IMR-90 (cell line): ENCODE measurements around the gene HPSE. TPM values are rescaled to one million over a fixed set of nuclear protein-coding genes. Genes with fewer than 3 reads are reported as not detected.

Experiments used
- ATAC-seq: fragments of 200-7000 bp; cut with Tn5 transposase; 2 replicates; pipeline ENCODE4 v1.9.1; 2020; ENCODE audit warnings: low read depth, mild to moderate bottlenecking, moderate library complexity
- BruUV-seq: library from RNA; stranded (reverse); fragments of 400-500 nt; replicated peaks from 2 replicates; lab custom pipeline; 2021; lab: Mats Ljungman, UMichigan
- CTCF ChIA-PET: fragments of 300-600 bp; formaldehyde crosslinking; extraction: SDS; loops from one replicate; lab custom pipeline; 2021; ENCODE audit warnings: antibody characterized with exemption; lab: Yijun Ruan, JAX
- POLR2A ChIA-PET: fragments of 300-600 bp; sonication (Branson Sonifier 250); formaldehyde crosslinking; loops from one replicate; lab custom pipeline; 2022; ENCODE audit warnings: antibody characterized with exemption; ENCODE audit not compliant: unreplicated experiment; lab: Charles Lee
- DNase-seq: peaks from one replicate; pipeline ENCODE4 v3.0.0; 2013
- H2AFZ ChIP-seq: replicated peaks from 2 replicates; pipeline ENCODE3; 2013; ENCODE audit warnings: low read length, mild to moderate bottlenecking; ENCODE audit not compliant: poor library complexity
- H2AK5ac ChIP-seq: 2 replicates; pipeline ENCODE4 v1.6.1; 2013; ENCODE audit warnings: low read depth, low read length, inconsistent platforms
- H2AK9ac ChIP-seq: replicated peaks from 2 replicates; pipeline ENCODE3; 2013; ENCODE audit warnings: mild to moderate bottlenecking, low read depth, low read length, moderate library complexity; ENCODE audit not compliant: poor library complexity
- H2BK120ac ChIP-seq: 2 replicates; pipeline ENCODE4 v1.6.1; 2013; ENCODE audit warnings: low read depth, low read length, inconsistent platforms
- H2BK15ac ChIP-seq: 3 replicates; pipeline ENCODE4 v1.6.1; 2013; ENCODE audit warnings: low read depth, low read length, inconsistent platforms
- H2BK20ac ChIP-seq: 2 replicates; pipeline ENCODE4 v1.6.1; 2013; ENCODE audit warnings: low read depth, mild to moderate bottlenecking, inconsistent platforms, low read length, moderate library complexity
- H2BK5ac ChIP-seq: 2 replicates; pipeline ENCODE4 v1.6.1; 2013; ENCODE audit warnings: mild to moderate bottlenecking, low read depth, low read length, inconsistent platforms; ENCODE audit not compliant: poor library complexity, severe bottlenecking
- H3K14ac ChIP-seq: replicated peaks from 2 replicates; pipeline ENCODE4 v1.6.1; 2013; ENCODE audit warnings: low read depth, low read length, inconsistent platforms
- H3K18ac ChIP-seq: 2 replicates; pipeline ENCODE4 v1.6.1; 2013; ENCODE audit warnings: low read depth, low read length, control low read depth
- H3K23ac ChIP-seq: 2 replicates; pipeline ENCODE4 v1.6.1; 2013; ENCODE audit warnings: low read depth, low read length, inconsistent platforms
- H3K27ac ChIP-seq: 2 replicates; pipeline ENCODE4 v1.5.1; 2013; ENCODE audit warnings: mild to moderate bottlenecking, control low read depth, low read length; ENCODE audit not compliant: insufficient read depth
- H3K27me3 ChIP-seq: 2 replicates; pipeline ENCODE4 v1.6.1; 2013; ENCODE audit warnings: low read length; ENCODE audit not compliant: control insufficient read depth, insufficient read depth
- H3K36me3 ChIP-seq: 2 replicates; pipeline ENCODE4 v1.6.1; 2013; ENCODE audit warnings: low read length, mixed read lengths; ENCODE audit not compliant: control insufficient read depth, insufficient read depth
- H3K4ac ChIP-seq: 2 replicates; pipeline ENCODE4 v1.6.1; 2013; ENCODE audit warnings: low read depth, low read length, inconsistent platforms
- H3K4me1 ChIP-seq: 2 replicates; pipeline ENCODE4 v1.6.1; 2013; ENCODE audit warnings: low read length, mixed read lengths; ENCODE audit not compliant: control insufficient read depth, insufficient read depth
- H3K4me2 ChIP-seq: 2 replicates; pipeline ENCODE4 v1.6.1; 2013; ENCODE audit warnings: low read depth, mild to moderate bottlenecking, control low read depth, low read length, moderate library complexity
- H3K4me3 ChIP-seq: 2 replicates; pipeline ENCODE4 v1.5.1; 2013; ENCODE audit warnings: low read depth, mild to moderate bottlenecking, control low read depth, low read length, moderate library complexity; ENCODE audit not compliant: insufficient read depth
- H3K56ac ChIP-seq: 2 replicates; pipeline ENCODE4 v1.6.1; 2013; ENCODE audit warnings: low read length, inconsistent platforms; ENCODE audit not compliant: insufficient read depth; ENCODE audit errors: extremely low read depth
- H3K79me1 ChIP-seq, 2 experiments: 2 replicates each; pipeline ENCODE4 v1.6.1; 2013; ENCODE audit warnings: low read length in 2 of 2, inconsistent platforms in 1 of 2, low read depth in 1 of 2
- H3K9ac ChIP-seq: 2 replicates; pipeline ENCODE4 v1.6.1; 2013; ENCODE audit warnings: low read depth, low read length, control low read depth
- H3K9me1 ChIP-seq: 2 replicates; pipeline ENCODE4 v1.6.1; 2013; ENCODE audit warnings: low read length, inconsistent platforms; ENCODE audit not compliant: insufficient read depth
- H3K9me3 ChIP-seq: 2 replicates; pipeline ENCODE4 v1.6.1; 2013; ENCODE audit warnings: low read length; ENCODE audit not compliant: control insufficient read depth, insufficient read depth
- H4K20me1 ChIP-seq: 2 replicates; pipeline ENCODE4 v1.6.1; 2013; ENCODE audit warnings: low read length, inconsistent platforms; ENCODE audit not compliant: insufficient read depth
- H4K5ac ChIP-seq: 2 replicates; pipeline ENCODE4 v1.6.1; 2013; ENCODE audit warnings: mild to moderate bottlenecking, low read depth, low read length, control low read depth
- H4K8ac ChIP-seq, 2 experiments: 2 replicates each; pipeline ENCODE4 v1.6.1; 2013; ENCODE audit warnings: low read depth in 2 of 2, low read length in 2 of 2, control low read depth in 1 of 2, inconsistent platforms in 1 of 2
- H4K91ac ChIP-seq: 2 replicates; pipeline ENCODE4 v1.6.1; 2013; ENCODE audit warnings: low read depth, low read length, inconsistent platforms; ENCODE audit not compliant: insufficient read depth
- BHLHE40 ChIP-seq: fragments of 150-350 bp; IDR thresholded peaks from 2 replicates; pipeline ENCODE4 v1.6.1; 2016; ENCODE audit warnings: mild to moderate bottlenecking, low read depth, low read length
- CEBPB ChIP-seq: IDR thresholded peaks from 2 replicates; pipeline ENCODE4 v1.6.1; 2012; ENCODE audit warnings: low read depth, low read length, improper control_type of control experiment
- FOS ChIP-seq: fragments of 150-350 bp; IDR thresholded peaks from 2 replicates; pipeline ENCODE4 v1.6.1; 2016; ENCODE audit warnings: low read depth, low read length
- MAZ ChIP-seq: IDR thresholded peaks from 2 replicates; pipeline ENCODE4 v1.6.1; 2012; ENCODE audit warnings: low read depth, mild to moderate bottlenecking, low read length, improper control_type of control experiment, moderate library complexity, borderline replicate concordance
- NFE2L2 ChIP-seq: fragments of 150-350 bp; IDR thresholded peaks from 2 replicates; pipeline ENCODE4 v1.6.1; 2016; ENCODE audit warnings: low read depth, mild to moderate bottlenecking, low read length
- POLR2A ChIP-seq: IDR thresholded peaks from 2 replicates; pipeline ENCODE4 v1.6.1; 2012; ENCODE audit warnings: mild to moderate bottlenecking, low read depth, low read length
- RAD21 ChIP-seq: IDR thresholded peaks from 2 replicates; pipeline ENCODE4 v1.6.1; 2012; ENCODE audit warnings: low read length, improper control_type of control experiment
- RCOR1 ChIP-seq: IDR thresholded peaks from 2 replicates; pipeline ENCODE4 v1.6.1; 2012; ENCODE audit warnings: mild to moderate bottlenecking, low read length, improper control_type of control experiment; ENCODE audit not compliant: insufficient replicate concordance
- RFX5 ChIP-seq: IDR thresholded peaks from 2 replicates; pipeline ENCODE4 v1.8.0; 2012; ENCODE audit warnings: low read depth, mild to moderate bottlenecking, low read length, moderate library complexity
- SMC3 ChIP-seq: fragments of 150-350 bp; IDR thresholded peaks from 2 replicates; pipeline ENCODE4 v1.6.1; 2016; ENCODE audit warnings: low read depth, mild to moderate bottlenecking, antibody characterized with exemption, low read length, moderate library complexity
- WGBS, 2 experiments: methylation state at CpG; one replicate each; pipeline versions ENCODE4 v1.1.5 to v1.1.7; 2013; ENCODE audit warnings: missing lambda C conversion rate in 2 of 2; ENCODE audit not compliant: insufficient read length in 1 of 2; ENCODE audit errors: extremely low coverage in 2 of 2; 5-methylcytosine and 5-hydroxymethylcytosine counted together
- dilution Hi-C: fragments of 300-500 bp; cut with HindIII; formaldehyde crosslinking; loops from one replicate; pipeline ENCODE4 v1.14.3; 2018; ENCODE audit warnings: low sequenced_read_pairs; ENCODE audit not compliant: unreplicated experiment
- in situ Hi-C: fragments of 300-500 bp; cut with MboI; formaldehyde crosslinking; loops from 3 replicates; pipeline ENCODE4 v1.14.3; 2019; ENCODE audit warnings: low sequenced_read_pairs, inconsistent platforms, mixed read lengths
- intact Hi-C: fragments of 100-400 bp; cut with micrococcal nuclease; formaldehyde crosslinking; loops from 2 replicates; pipeline ENCODE4 v1.10.0; 2022
- polyA plus RNA-seq, 3 experiments: library from polyadenylated mRNA; depleted of rRNA; stranded (reverse); fragments of >200 nt; gene quantifications; 2 replicates each; pipeline ENCODE4 v1.2.3, GENCODE V29; 2012; ENCODE audit warnings: low replicate concordance in 1 of 3
- total RNA-seq: library from RNA; depleted of rRNA; stranded (reverse); fragments of >200 nt; gene quantifications from 2 replicates; pipeline ENCODE4 v1.2.3, GENCODE V29; 2012
- TF ChIP-seq, protein P1 (sequence below): fragments of 150-350 bp; IDR thresholded peaks from 2 replicates; pipeline ENCODE4 v1.6.1; 2016; ENCODE audit warnings: low read depth, mild to moderate bottlenecking, low read length, moderate library complexity, borderline replicate concordance

Gene HPSE
- total and polyA plus RNA-seq, 2 of the 4 experiments (the other 2 are of a cell fraction), result under 0.01 to 0.09 TPM

DNA sequence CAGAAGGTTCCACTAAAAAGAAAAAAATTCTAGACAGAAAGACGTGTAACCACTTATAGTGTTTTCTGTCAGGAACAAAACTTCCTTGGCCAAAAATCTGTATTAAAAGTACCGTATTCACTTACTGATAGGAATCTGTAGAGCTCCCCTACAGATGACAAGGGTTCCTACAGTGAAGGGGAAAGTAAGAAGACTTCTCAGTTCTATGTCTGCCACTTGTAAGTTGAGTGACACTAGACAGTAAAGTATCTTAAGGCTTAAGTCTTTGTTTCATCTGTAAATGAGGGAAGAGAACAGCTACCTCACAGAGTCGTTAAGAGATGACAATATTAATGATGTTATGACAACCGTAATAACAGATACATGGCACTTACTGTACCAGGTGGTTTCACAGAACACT is 53.3 kb downstream of the HPSE start:
- TF ChIP-seq FOS, result no peak
- no peak for TF ChIP-seq POLR2A
- no peak for TF ChIP-seq MAZ
- no peak for TF ChIP-seq CEBPB
- no peak for TF ChIP-seq RCOR1
- TF ChIP-seq, protein P1, sequence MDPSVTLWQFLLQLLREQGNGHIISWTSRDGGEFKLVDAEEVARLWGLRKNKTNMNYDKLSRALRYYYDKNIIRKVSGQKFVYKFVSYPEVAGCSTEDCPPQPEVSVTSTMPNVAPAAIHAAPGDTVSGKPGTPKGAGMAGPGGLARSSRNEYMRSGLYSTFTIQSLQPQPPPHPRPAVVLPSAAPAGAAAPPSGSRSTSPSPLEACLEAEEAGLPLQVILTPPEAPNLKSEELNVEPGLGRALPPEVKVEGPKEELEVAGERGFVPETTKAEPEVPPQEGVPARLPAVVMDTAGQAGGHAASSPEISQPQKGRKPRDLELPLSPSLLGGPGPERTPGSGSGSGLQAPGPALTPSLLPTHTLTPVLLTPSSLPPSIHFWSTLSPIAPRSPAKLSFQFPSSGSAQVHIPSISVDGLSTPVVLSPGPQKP, result no peak
- no peak for TF ChIP-seq NFE2L2
- TF ChIP-seq RAD21, result no peak
- no peak for TF ChIP-seq BHLHE40
- TF ChIP-seq RFX5, result no peak
- TF ChIP-seq SMC3, result no peak
- Histone ChIP-seq H2BK120ac (no peak overlapping the region), H3K27me3 (no peaks in the 10 kb centered on the region), H4K20me1 (0 out of 2 replicates have a peak, but pooled peaks cover 3% of the 10 kb centered on the region), H2BK20ac (no peak overlapping the region), H2BK15ac (no peak overlapping the region), H3K56ac (no peak overlapping the region), H3K4me2 (no peak overlapping the region), H3K9me3 (no peaks in the 10 kb centered on the region), H3K23ac (no peak overlapping the region), H4K91ac (no peak overlapping the region), H2AK5ac (no peak overlapping the region), H3K9me1 (no peaks in the 10 kb centered on the region; the same call in 1 of the 2 replicates), H2AK9ac (no peak overlapping the region), H3K79me1 (peaks cover 5 to 16% of the 10 kb centered on the region in 2 experiments; a peak in 3 of 4 replicates), H2AFZ (no peak overlapping the region), H3K14ac (no peak overlapping the region), H3K4me3 (no peak overlapping the region), H3K4ac (no peak overlapping the region), H3K9ac (no peak overlapping the region), H4K5ac (no peak overlapping the region), H3K4me1 (no peaks in the 10 kb centered on the region), H2BK5ac (no peak overlapping the region), H4K8ac (no peak overlapping the region), H3K18ac (no peak overlapping the region), H3K27ac (no peak overlapping the region), H3K36me3 (0 out of 2 replicates have a peak, but pooled peaks cover 3% of the 10 kb centered on the region)
- no TSS peak for BruUV-seq
- ChIA-PET CTCF (interaction anchor here (0.7 to 1.7 kb wide), 8 partner anchors 12 to 271 kb away, joined by 3 to 5 read pairs (median 3); partner anchors contain the start of gene LIN54), POLR2A (no interaction called here)
- WGBS, 2 experiments, result no CpG with 5 or more reads among the region's 4 CpGs
- ATAC-seq, result no peak
- in situ Hi-C loops (loop anchor here (10.0 kb wide), 2 partner anchors 173 to 207 kb away; partner anchors contain the start of genes HELQ and MRPS18C), intact Hi-C loops (loop anchor here (1.0 to 10.0 kb wide), 2 partner anchors 268 to 427 kb away; no protein-coding TSS in a partner anchor), dilution Hi-C loops (no loop called here)
- DNase-seq, result no peak
